Keratinocyte (primary cell): ENCODE measurements around the gene FHIT. TPM values are rescaled to one million over a fixed set of nuclear protein-coding genes. Genes with fewer than 3 reads are reported as not detected.

Experiments used
- DNase-seq: peaks from one replicate; pipeline ENCODE4 v3.0.0-alpha.2; 2011; ENCODE audit warnings: low read depth, missing footprints, low spot score
- FAIRE-seq: peaks from 2 replicates; lab custom pipeline; 2011; peaks lifted over from hg19 to GRCh38; lab: Jason Lieb, UNC
- H2AFZ ChIP-seq: 2 replicates; pipeline ENCODE4 v1.6.0; 2012; ENCODE audit warnings: low read length, control low read depth, inconsistent platforms; ENCODE audit not compliant: control insufficient read depth
- H3K27ac ChIP-seq: 2 replicates; pipeline ENCODE4 v1.5.1; 2011; ENCODE audit warnings: low read length; ENCODE audit not compliant: control insufficient read depth, insufficient read depth
- H3K27me3 ChIP-seq: 3 replicates; pipeline ENCODE4 v1.6.0; 2011; ENCODE audit warnings: low read length; ENCODE audit not compliant: control insufficient read depth, insufficient read depth; ENCODE audit errors: extremely low read depth
- H3K36me3 ChIP-seq, 2 experiments: 2 replicates in 1 of 2; 3 replicates in 1 of 2; pipeline ENCODE4 v1.5.1; 2011; ENCODE audit warnings: low read length in 2 of 2, mild to moderate bottlenecking in 1 of 2; ENCODE audit not compliant: control insufficient read depth in 2 of 2, insufficient read depth in 2 of 2; ENCODE audit errors: extremely low read depth in 1 of 2
- H3K4me1 ChIP-seq: 3 replicates; pipeline ENCODE4 v1.5.1; 2011; ENCODE audit warnings: low read length; ENCODE audit not compliant: control insufficient read depth, insufficient read depth; ENCODE audit errors: extremely low read depth
- H3K4me2 ChIP-seq: 3 replicates; pipeline ENCODE4 v1.6.0; 2011; ENCODE audit warnings: low read depth, low read length; ENCODE audit not compliant: control insufficient read depth, insufficient read depth; ENCODE audit errors: extremely low read depth
- H3K4me3 ChIP-seq, 3 experiments: fragments of 200-600 bp in 1 of 3; sonication (generic) in 1 of 3; 2 replicates in 2 of 3; 3 replicates in 1 of 3; pipeline ENCODE4 v1.5.1; 2011 to 2016; ENCODE audit warnings: low read length in 3 of 3, mild to moderate bottlenecking in 3 of 3, control low read depth in 2 of 3, inconsistent platforms in 1 of 3, low read depth in 1 of 3, mixed read lengths in 1 of 3, mixed run types in 1 of 3, moderate library complexity in 1 of 3; ENCODE audit not compliant: control insufficient read depth in 2 of 3, insufficient read depth in 2 of 3; ENCODE audit errors: extremely low read depth in 1 of 3
- H3K79me2 ChIP-seq: 2 replicates; pipeline ENCODE4 v1.6.0; 2012; ENCODE audit warnings: low read length; ENCODE audit not compliant: control insufficient read depth, insufficient read depth
- H3K9ac ChIP-seq: 3 replicates; pipeline ENCODE4 v1.6.0; 2011; ENCODE audit warnings: low read length; ENCODE audit not compliant: control insufficient read depth, insufficient read depth; ENCODE audit errors: extremely low read depth
- H3K9me1 ChIP-seq: 3 replicates; pipeline ENCODE4 v1.6.0; 2011; ENCODE audit warnings: low read length; ENCODE audit not compliant: control insufficient read depth, insufficient read depth; ENCODE audit errors: extremely low read depth
- H3K9me3 ChIP-seq: 2 replicates; pipeline ENCODE4 v1.5.1; 2012; ENCODE audit warnings: low read depth, low read length; ENCODE audit not compliant: control insufficient read depth
- H4K20me1 ChIP-seq: 3 replicates; pipeline ENCODE4 v1.6.0; 2011; ENCODE audit warnings: low read length; ENCODE audit not compliant: control insufficient read depth, insufficient read depth; ENCODE audit errors: extremely low read depth
- EZH2 ChIP-seq: IDR thresholded peaks from one replicate; pipeline ENCODE4 v1.6.1; 2012; ENCODE audit warnings: inconsistent platforms, mild to moderate bottlenecking, low read length, moderate library complexity
- dilution Hi-C: fragments of 300-500 bp; cut with MboI; formaldehyde crosslinking; loops from one replicate; pipeline ENCODE4 v1.7.0; 2020; ENCODE audit warnings: low sequenced_read_pairs; ENCODE audit not compliant: extremely low pct_ligation_motif_present
- polyA plus RNA-seq, 5 experiments: library from polyadenylated mRNA; depleted of rRNA in 3 of 5; stranded (reverse) in 3 of 5; stranded (forward) in 1 of 5; unstranded in 1 of 5; fragments of >200 nt; gene quantifications; 1 replicate in 1 of 5; 2 replicates in 3 of 5; 3 replicates in 1 of 5; pipeline versions ENCODE4 v1.2.1 to v1.2.3, GENCODE V29; 2011 to 2012; ENCODE audit warnings: missing spikeins in 2 of 5, low read depth in 1 of 5, low replicate concordance in 1 of 5
- TF ChIP-seq, protein P1 (sequence below), 3 experiments: IDR thresholded peaks in 1 of 3; conservative IDR thresholded peaks in 1 of 3; optimal IDR thresholded peaks in 1 of 3; 2 replicates in 2 of 3; 3 replicates in 1 of 3; pipeline versions ENCODE3 to v1.5.1; 2011; ENCODE audit warnings: low read length in 3 of 3, mild to moderate bottlenecking in 3 of 3, moderate library complexity in 2 of 3, control low read depth in 1 of 3, inconsistent platforms in 1 of 3; ENCODE audit not compliant: insufficient read depth in 2 of 3; ENCODE audit errors: extremely low read depth in 1 of 3

FHIT gene
- polyA plus RNA-seq, 1 donor (not counting 4 experiments of a cell fraction or from before 2014, with no cell fraction given) = 2.2 TPM

DNA sequence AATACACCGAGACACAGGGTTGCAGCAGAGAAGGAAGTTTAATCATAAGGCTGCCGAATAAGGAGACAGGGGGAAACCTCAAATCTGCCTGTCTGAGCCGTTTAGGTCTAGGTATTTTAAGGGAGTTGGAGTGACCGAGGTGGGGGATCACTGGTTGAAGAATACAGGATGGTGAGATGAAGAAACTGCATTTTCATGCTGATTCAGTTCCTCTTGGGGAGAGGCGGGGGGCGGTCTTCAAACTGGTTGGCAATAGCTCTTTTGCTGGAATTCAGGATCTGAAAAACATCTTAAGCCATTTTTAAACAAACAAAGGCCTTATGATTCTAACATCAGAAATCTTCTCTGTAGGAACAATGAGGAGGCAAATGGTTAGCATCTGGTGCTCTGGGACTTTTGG lies 1502.0 kb downstream of the FHIT start:
- Histone ChIP-seq H3K27me3 (no peaks in the 10 kb centered on the region), H3K4me2 (no peak overlapping the region), H3K9me3 (no peaks in the 10 kb centered on the region), H3K27ac (no peak overlapping the region), H3K36me3 (no peaks in the 10 kb centered on the region), H3K79me2 (no peaks in the 10 kb centered on the region), H3K4me1 (no peaks in the 10 kb centered on the region), H2AFZ (no peak overlapping the region), H3K9ac (no peak overlapping the region), H3K9me1 (no peaks in the 10 kb centered on the region), H3K4me3 (no peak overlapping the region), H4K20me1 (no peaks in the 10 kb centered on the region)
- no peak for FAIRE-seq
- dilution Hi-C loops = no loop called here
- TF ChIP-seq, protein P1, sequence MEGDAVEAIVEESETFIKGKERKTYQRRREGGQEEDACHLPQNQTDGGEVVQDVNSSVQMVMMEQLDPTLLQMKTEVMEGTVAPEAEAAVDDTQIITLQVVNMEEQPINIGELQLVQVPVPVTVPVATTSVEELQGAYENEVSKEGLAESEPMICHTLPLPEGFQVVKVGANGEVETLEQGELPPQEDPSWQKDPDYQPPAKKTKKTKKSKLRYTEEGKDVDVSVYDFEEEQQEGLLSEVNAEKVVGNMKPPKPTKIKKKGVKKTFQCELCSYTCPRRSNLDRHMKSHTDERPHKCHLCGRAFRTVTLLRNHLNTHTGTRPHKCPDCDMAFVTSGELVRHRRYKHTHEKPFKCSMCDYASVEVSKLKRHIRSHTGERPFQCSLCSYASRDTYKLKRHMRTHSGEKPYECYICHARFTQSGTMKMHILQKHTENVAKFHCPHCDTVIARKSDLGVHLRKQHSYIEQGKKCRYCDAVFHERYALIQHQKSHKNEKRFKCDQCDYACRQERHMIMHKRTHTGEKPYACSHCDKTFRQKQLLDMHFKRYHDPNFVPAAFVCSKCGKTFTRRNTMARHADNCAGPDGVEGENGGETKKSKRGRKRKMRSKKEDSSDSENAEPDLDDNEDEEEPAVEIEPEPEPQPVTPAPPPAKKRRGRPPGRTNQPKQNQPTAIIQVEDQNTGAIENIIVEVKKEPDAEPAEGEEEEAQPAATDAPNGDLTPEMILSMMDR (optimal IDR thresholded peaks at IDR 0.05 in 1 of 3, IDR thresholded peaks at IDR 0.05 in 1 of 3, conservative IDR thresholded peaks at IDR 0.05 in 1 of 3; ENCODE audit: extremely low read depth in 1 of 3, insufficient read depth in 2 of 3, low read length in 3 of 3) = no peak
- no peak for TF ChIP-seq EZH2
- DNase-seq = no peak

DNA sequence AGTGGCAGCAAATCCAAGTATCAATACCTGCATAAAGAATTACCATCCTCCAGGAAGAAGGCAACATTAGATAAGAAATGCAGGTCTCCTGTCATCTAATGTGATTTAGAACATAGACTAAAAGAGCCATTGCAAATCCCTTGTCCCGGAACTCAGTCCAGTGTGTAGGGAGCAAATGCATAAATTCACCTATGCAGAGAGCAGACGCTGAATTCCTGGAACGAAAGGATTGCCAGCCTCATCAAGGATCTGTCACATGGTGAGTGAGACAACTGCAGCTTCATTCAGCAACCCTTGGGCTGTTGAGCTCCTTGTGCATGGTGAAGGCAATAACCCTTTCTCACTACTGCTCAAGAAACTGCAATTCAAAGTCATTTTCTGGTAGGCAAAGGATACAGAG lies 1504.7 kb downstream of the FHIT start:
- no peak for TF ChIP-seq EZH2
- TF ChIP-seq, protein P1 (optimal IDR thresholded peaks at IDR 0.05 in 1 of 3, IDR thresholded peaks at IDR 0.05 in 1 of 3, conservative IDR thresholded peaks at IDR 0.05 in 1 of 3; ENCODE audit: extremely low read depth in 1 of 3, insufficient read depth in 2 of 3, low read length in 3 of 3) = no peak
- DNase-seq = no peak
- H3K36me3 ChIP-seq = no peaks in the 10 kb centered on the region
- H3K9me3 ChIP-seq = no peaks in the 10 kb centered on the region
- H3K4me1 ChIP-seq = no peaks in the 10 kb centered on the region
- no peak overlapping the region for H3K27ac ChIP-seq
- no peaks in the 10 kb centered on the region for H3K79me2 ChIP-seq
- no peak overlapping the region for H3K4me3 ChIP-seq
- dilution Hi-C loops = no loop called here
- FAIRE-seq = no peak
- H3K9ac ChIP-seq = no peak overlapping the region
- H3K27me3 ChIP-seq = no peaks in the 10 kb centered on the region
- H4K20me1 ChIP-seq = no peaks in the 10 kb centered on the region
- no peak overlapping the region for H3K4me2 ChIP-seq
- no peak overlapping the region for H2AFZ ChIP-seq
- H3K9me1 ChIP-seq = no peaks in the 10 kb centered on the region
